SK-N-SH (cell line): ENCODE results near the gene GFM1. TPM values are rescaled to one million over a fixed set of nuclear protein-coding genes. Genes with fewer than 3 reads are reported as not detected.

Experiments
- CTCF ChIA-PET: fragments of 300-600, 350-600 bp; formaldehyde crosslinking; extraction: SDS; loops from one replicate; lab custom pipeline; 2021; lab: Yijun Ruan, JAX
- POLR2A ChIA-PET: fragments of 350-600 bp; sonication (Branson Sonifier 250); formaldehyde crosslinking; extraction: SDS; loops from one replicate; lab custom pipeline; 2020; ENCODE audit warnings: antibody characterized with exemption, inconsistent platforms; lab: Yijun Ruan, JAX
- DNase-seq: peaks from one replicate; pipeline ENCODE4 v3.0.0; 2012
- H2AFZ ChIP-seq: fragments of 200-600 bp; sonication (generic); 2 replicates; pipeline ENCODE4 v1.8.1; 2016; ENCODE audit warnings: antibody characterized with exemption, mild to moderate bottlenecking, low read depth
- H3F3A ChIP-seq: fragments of 200-600 bp; sonication (generic); replicated peaks from 2 replicates; pipeline ENCODE3; 2016; ENCODE audit warnings: antibody characterized with exemption, mild to moderate bottlenecking; ENCODE audit not compliant: insufficient read depth
- H3K27ac ChIP-seq, 2 experiments: fragments of 200-500 bp in 1 of 2; fragments of 200-600 bp in 1 of 2; sonication (Bioruptor generic) in 1 of 2; sonication (generic), shearing (Covaris generic) in 1 of 2; 2 replicates each; pipeline versions ENCODE4 v1.5.1 to v1.6.1; 2014 to 2016; ENCODE audit warnings: low read depth in 2 of 2, inconsistent platforms in 1 of 2, low read length in 1 of 2, mild to moderate bottlenecking in 1 of 2, mixed read lengths in 1 of 2
- H3K27me3 ChIP-seq: fragments of 200-600 bp; sonication (generic), shearing (Covaris generic); 2 replicates; pipeline ENCODE4 v1.6.1; 2016; ENCODE audit warnings: mixed run types; ENCODE audit not compliant: insufficient read depth
- H3K36me3 ChIP-seq, 2 experiments: fragments of 200-500 bp in 1 of 2; fragments of 200-600 bp in 1 of 2; sonication (Bioruptor generic) in 1 of 2; sonication (generic) in 1 of 2; replicated peaks in 1 of 2; 2 replicates each; pipeline versions ENCODE3 to v1.5.1; 2014 to 2016; ENCODE audit warnings: low read length in 1 of 2, mild to moderate bottlenecking in 1 of 2; ENCODE audit not compliant: insufficient read depth in 2 of 2, control insufficient read depth in 1 of 2
- H3K4me1 ChIP-seq, 2 experiments: fragments of 200-500 bp in 1 of 2; fragments of 200-600 bp in 1 of 2; sonication (Bioruptor generic) in 1 of 2; sonication (generic), shearing (Covaris generic) in 1 of 2; 2 replicates each; pipeline versions ENCODE4 v1.5.1 to v1.6.1; 2014 to 2016; ENCODE audit warnings: low read depth in 1 of 2, low read length in 1 of 2, mixed run types in 1 of 2; ENCODE audit not compliant: insufficient read depth in 2 of 2, control insufficient read depth in 1 of 2
- H3K4me2 ChIP-seq: fragments of 200-600 bp; sonication (generic), shearing (Covaris generic); 2 replicates; pipeline ENCODE4 v1.6.1; 2017; ENCODE audit warnings: mixed run types
- H3K4me3 ChIP-seq, 2 experiments: fragments of 200-500 bp in 1 of 2; fragments of 200-600 bp in 1 of 2; sonication (Bioruptor generic) in 1 of 2; sonication (generic), shearing (Covaris generic) in 1 of 2; 2 replicates each; pipeline versions ENCODE4 v1.5.1 to v1.8.1; 2014 to 2016; ENCODE audit warnings: low read depth in 2 of 2, inconsistent platforms in 1 of 2, low read length in 1 of 2, mild to moderate bottlenecking in 1 of 2, mixed read lengths in 1 of 2, moderate library complexity in 1 of 2
- H3K79me2 ChIP-seq: fragments of 200-600 bp; sonication (generic); 2 replicates; pipeline ENCODE4 v1.8.1; 2017; ENCODE audit warnings: mild to moderate bottlenecking; ENCODE audit not compliant: insufficient read depth
- H3K9ac ChIP-seq: fragments of 200-600 bp; sonication (generic); 2 replicates; pipeline ENCODE4 v1.6.1; 2017; ENCODE audit warnings: mixed run types
- H3K9me2 ChIP-seq: fragments of 200-600 bp; sonication (generic); 2 replicates; pipeline ENCODE4 v1.6.1; 2017; ENCODE audit warnings: mixed run types
- H3K9me3 ChIP-seq: fragments of 200-600 bp; sonication (generic); 2 replicates; pipeline ENCODE4 v1.6.1; 2017; ENCODE audit warnings: mixed run types, mild to moderate bottlenecking, moderate library complexity
- H4K20me1 ChIP-seq: fragments of 200-600 bp; sonication (generic); 2 replicates; pipeline ENCODE4 v1.6.1; 2017; ENCODE audit warnings: mild to moderate bottlenecking, mixed run types; ENCODE audit not compliant: insufficient read depth
- CTCF ChIP-seq: fragments of 200-600 bp; sonication (generic); IDR thresholded peaks from 2 replicates; pipeline ENCODE4 v1.6.1; 2017; ENCODE audit warnings: antibody characterized with exemption, mild to moderate bottlenecking, moderate library complexity
- ELF1 ChIP-seq: IDR thresholded peaks from 2 replicates; pipeline ENCODE4 v1.4.0; 2012
- MEF2A ChIP-seq: IDR thresholded peaks from 2 replicates; pipeline ENCODE4 v1.4.0; 2012; ENCODE audit warnings: low read depth, borderline replicate concordance
- NRF1 ChIP-seq: IDR thresholded peaks from 2 replicates; pipeline ENCODE4 v1.6.1; 2012; ENCODE audit warnings: low read depth, mild to moderate bottlenecking, low read length
- PBX3 ChIP-seq: IDR thresholded peaks from 2 replicates; pipeline ENCODE4; 2012
- RCOR1 ChIP-seq: fragments of 150-350 bp; IDR thresholded peaks from 2 replicates; pipeline ENCODE4 v1.6.1; 2017; ENCODE audit warnings: antibody characterized with exemption, low read length
- RFX5 ChIP-seq: IDR thresholded peaks from 2 replicates; pipeline ENCODE4 v1.6.1; 2012; ENCODE audit warnings: mild to moderate bottlenecking, improper control_type of control experiment, low read length
- TAF1 ChIP-seq: IDR thresholded peaks from 2 replicates; pipeline ENCODE4 v1.6.1; 2012; ENCODE audit warnings: low read depth, mild to moderate bottlenecking, low read length, moderate library complexity, borderline replicate concordance
- USF2 ChIP-seq: fragments of 150-350 bp; IDR thresholded peaks from 2 replicates; pipeline ENCODE4 v1.6.1; 2017; ENCODE audit warnings: antibody characterized with exemption, low read length, low read depth, borderline replicate concordance
- ZBTB33 ChIP-seq: IDR thresholded peaks from 2 replicates; pipeline ENCODE4 v1.4.0; 2012; ENCODE audit warnings: low read depth, borderline replicate concordance
- WGBS: methylation state at CpG from one replicate; pipeline ENCODE4 v1.1.6; 2017; ENCODE audit warnings: low lambda C conversion rate; 5-methylcytosine and 5-hydroxymethylcytosine counted together
- polyA plus RNA-seq, 3 experiments: library from polyadenylated mRNA; depleted of rRNA; stranded (reverse); fragments of >200 nt; gene quantifications; 2 replicates each; pipeline ENCODE4 v1.2.3, GENCODE V29; 2012

The GFM1 gene
- polyA plus RNA-seq, 1 of the 3 experiments (the other 2 are of a cell fraction) = 25.2 TPM

GRCh38 chr3:158680861-158681260, 36.5 kb downstream of the GFM1 start:
- Histone ChIP-seq H3K27me3 (no peaks in the 10 kb centered on the region), H2AFZ (no peak overlapping the region), H3K9me2 (no peaks in the 10 kb centered on the region), H3K4me3 (no peak overlapping the region), H3K9me3 (no peaks in the 10 kb centered on the region), H3K27ac (no peak overlapping the region), H4K20me1 (no peaks in the 10 kb centered on the region), H3K36me3 (peaks cover 29 to 43% of the 10 kb centered on the region in 2 experiments), H3K4me2 (no peak overlapping the region), H3K4me1 (peaks cover 0 to 23% of the 10 kb centered on the region in 2 experiments; a peak in 2 of 4 replicates), H3F3A (peaks cover 18% of the 10 kb centered on the region), H3K9ac (no peak overlapping the region), H3K79me2 (peaks cover 10% of the 10 kb centered on the region; the same call in 1 of the 2 replicates)
- DNase-seq = no peak
- ChIA-PET POLR2A (no interaction called here), CTCF (no interaction called here)
- no peak for TF ChIP-seq MEF2A
- WGBS = 85% methylated on average over 2 of the region's 2 CpGs

GRCh38 chr3:158683230-158683962, 39.1 kb downstream of the GFM1 start:
- Histone ChIP-seq H3K79me2 (peaks cover 10% of the 10 kb centered on the region; the same call in 1 of the 2 replicates), H3K9ac (no peak overlapping the region), H4K20me1 (no peaks in the 10 kb centered on the region), H3K9me3 (no peaks in the 10 kb centered on the region), H3K27me3 (no peaks in the 10 kb centered on the region), H3K36me3 (peaks cover 30 to 42% of the 10 kb centered on the region in 2 experiments), H3K4me3 (no peak overlapping the region), H3K4me1 (peaks cover 0 to 23% of the 10 kb centered on the region in 2 experiments; a peak in 2 of 4 replicates), H3K27ac (peak overlapping the region in 1 of 2 experiments; percentile 45; a peak in 2 of 4 replicates), H3K4me2 (no peak overlapping the region), H2AFZ (no peak overlapping the region), H3K9me2 (no peaks in the 10 kb centered on the region), H3F3A (peaks cover 14% of the 10 kb centered on the region)
- POLR2A ChIA-PET = no interaction called here
- TF ChIP-seq TAF1 = no peak
- TF ChIP-seq ELF1 = no peak
- TF ChIP-seq RFX5 = no peak
- no peak for TF ChIP-seq ZBTB33
- peak; percentile 6; the same call in 1 of the 2 replicates for TF ChIP-seq PBX3
- no peak for TF ChIP-seq NRF1
- TF ChIP-seq RCOR1 = no peak
- TF ChIP-seq CTCF = no peak
- TF ChIP-seq USF2 = no peak
- no peak for DNase-seq
- 91% methylated on average over 5 of the region's 5 CpGs for WGBS
- CTCF ChIA-PET = interaction anchor here (1.4 to 1.7 kb wide), 2 partner anchors 12 to 39 kb away, joined by 5 read pairs; partner anchors contain the start of gene GFM1
